ENCODE measurements around the gene MDN1.

- TF ChIP-seq CTCF (IDR thresholded peaks at IDR 0.05) = no peak
- no peak for TF ChIP-seq POLR2A (IDR thresholded peaks at IDR 0.05)
Measured at GRCh38 chr6:89818977-89819335, 638 bp downstream of the MDN1 start.

Data from uterus (tissue), 2 donors.